HepG2 (cell line): ENCODE data around the gene CLPTM1L. TPM values are rescaled to one million over a fixed set of nuclear protein-coding genes. Genes with fewer than 3 reads are reported as not detected.

Experiments
- ARID4A ChIP-seq: sonication (generic); formaldehyde crosslinking; IDR thresholded peaks from 2 replicates; pipeline ENCODE4 v1.5.0; 2020; ENCODE audit warnings: mild to moderate bottlenecking, missing genetic modification reagents, borderline replicate concordance
- DZIP1 ChIP-seq: sonication (generic); formaldehyde crosslinking; IDR thresholded peaks from 2 replicates; pipeline ENCODE4 v1.5.0; 2020; ENCODE audit warnings: mild to moderate bottlenecking, missing genetic modification reagents
- GATAD1 ChIP-seq: IDR thresholded peaks from 2 replicates; pipeline ENCODE4 v1.6.1; 2016; ENCODE audit warnings: missing genetic modification reagents, missing compliant biosample characterization
- MYC ChIP-seq: sonication (generic); formaldehyde crosslinking; IDR thresholded peaks from 2 replicates; pipeline ENCODE4 v1.9.0; 2021; ENCODE audit warnings: missing genetic modification reagents, borderline replicate concordance
- NBN ChIP-seq: fragments of 450-650 bp; conservative IDR thresholded peaks from 2 replicates; pipeline ENCODE4 v1.6.1; 2017
- NFYB ChIP-seq: sonication (generic); formaldehyde crosslinking; IDR thresholded peaks from 2 replicates; pipeline ENCODE4 v1.4.0; 2020; ENCODE audit warnings: missing genetic modification reagents
- PHB2 ChIP-seq: fragments of 450-650 bp; IDR thresholded peaks from 2 replicates; pipeline ENCODE4 v1.6.1; 2018; ENCODE audit not compliant: partially characterized antibody
- PHF8 ChIP-seq: sonication (generic); formaldehyde crosslinking; IDR thresholded peaks from 2 replicates; pipeline ENCODE4 v1.5.0; 2020; ENCODE audit warnings: missing genetic modification reagents
- RBM39 ChIP-seq: fragments of 200-400 bp; formaldehyde crosslinking; IDR thresholded peaks from one replicate; pipeline ENCODE4 v1.6.1; 2018; ENCODE audit warnings: antibody characterized with exemption, mild to moderate bottlenecking, low read depth, low read length; ENCODE audit not compliant: poor library complexity, severe bottlenecking
- RFXANK ChIP-seq: IDR thresholded peaks from 2 replicates; pipeline ENCODE4 v1.6.1; 2016
- TFDP1 ChIP-seq: IDR thresholded peaks from 2 replicates; pipeline ENCODE4 v1.6.1; 2016; ENCODE audit warnings: missing compliant biosample characterization, missing genetic modification reagents, borderline replicate concordance
- ZBED4 ChIP-seq: sonication (generic); formaldehyde crosslinking; IDR thresholded peaks from 2 replicates; pipeline ENCODE4 v1.4.0; 2020; ENCODE audit warnings: missing genetic modification reagents, borderline replicate concordance
- ZMYM4 ChIP-seq: sonication (generic); formaldehyde crosslinking; IDR thresholded peaks from 2 replicates; pipeline ENCODE4 v1.8.1; 2023; ENCODE audit warnings: mild to moderate bottlenecking, missing genetic modification reagents
- ZNF251 ChIP-seq: sonication (generic); formaldehyde crosslinking; IDR thresholded peaks from 2 replicates; pipeline ENCODE4 v1.9.0; 2021; ENCODE audit warnings: mild to moderate bottlenecking, missing genetic modification reagents
- ZNF557 ChIP-seq: sonication (generic); formaldehyde crosslinking; IDR thresholded peaks from 2 replicates; pipeline ENCODE4 v1.4.0; 2020; ENCODE audit warnings: missing genetic modification reagents
- ZNF891 ChIP-seq: sonication (generic); formaldehyde crosslinking; IDR thresholded peaks from 2 replicates; pipeline ENCODE4 v1.5.0; 2020; ENCODE audit warnings: mild to moderate bottlenecking, missing genetic modification reagents
- ZSCAN22 ChIP-seq: sonication (generic); formaldehyde crosslinking; IDR thresholded peaks from 2 replicates; pipeline ENCODE4 v1.4.0; 2020; ENCODE audit warnings: mild to moderate bottlenecking, missing genetic modification reagents
- polyA plus RNA-seq, 8 experiments: library from polyadenylated mRNA; depleted of rRNA in 3 of 8; stranded (reverse) in 7 of 8; unstranded in 1 of 8; fragments of >200 nt; fragmentation: Illumina TruSeq in 4 of 8; extraction: Trizol in 4 of 8; gene quantifications; 2 replicates each; pipeline versions ENCODE4 v1.2.1 to v1.2.3, GENCODE V29; 2011 to 2016; ENCODE audit warnings: low read depth in 4 of 8, missing spikeins in 1 of 8, mixed read lengths in 1 of 8; ENCODE audit not compliant: insufficient read depth in 1 of 8
- total RNA-seq, 5 experiments: library from RNA; depleted of rRNA; stranded (reverse); fragments of >200 nt; fragmentation: Illumina TruSeq; extraction: Trizol; gene quantifications; 2 replicates each; pipeline ENCODE4 v1.2.3, GENCODE V29; 2016; ENCODE audit warnings: low read depth in 1 of 5

Gene CLPTM1L
- total and polyA plus RNA-seq, 2 of the 13 experiments (the other 11 are each of a cell fraction or from before 2014, with no cell fraction given), result 80.3 to 124 TPM

GRCh38 chr5:1344975-1345838, at the start of gene CLPTM1L (continued):
- TF ChIP-seq ARID4A (CRISPR knock-in tag), result peak; percentile 85; the same call in 1 of the 2 replicates
- TF ChIP-seq TFDP1, result peak; percentile 14; the same call in 1 of the 2 replicates
- TF ChIP-seq ZNF251 (CRISPR knock-in tag), result no peak
- TF ChIP-seq GATAD1 (CRISPR knock-in tag), result peak; percentile 95
- TF ChIP-seq ZNF557 (CRISPR knock-in tag), result no peak
- no peak for TF ChIP-seq NBN
- TF ChIP-seq RBM39, result peak; percentile 47
- TF ChIP-seq PHB2, result no peak
- no peak for TF ChIP-seq RFXANK (CRISPR knock-in tag)
- no peak for TF ChIP-seq ZBED4 (CRISPR knock-in tag)
- no peak for TF ChIP-seq ZSCAN22 (CRISPR knock-in tag)
- TF ChIP-seq DZIP1 (CRISPR knock-in tag), result peak; percentile 53; the same call in 1 of the 2 replicates
- peak; percentile 77 for TF ChIP-seq PHF8 (CRISPR knock-in tag)
- no peak for TF ChIP-seq NFYB (CRISPR knock-in tag)
- TF ChIP-seq ZMYM4 (CRISPR knock-in tag), result peak; percentile 36; the same call in 1 of the 2 replicates
- TF ChIP-seq ZNF891 (CRISPR knock-in tag), result 0 out of 2 replicates have a peak, but pooled peaks have one; percentile 30
- TF ChIP-seq MYC (CRISPR knock-in tag), result peak; percentile 57
